BE2C (cell line): ENCODE data around the gene FREM2.

Experiments
- DNase-seq: peaks from one replicate; pipeline ENCODE4 v3.0.0-alpha.2; 2020
- H3K27me3 ChIP-seq: fragments of 250-450 bp; sonication (Bioruptor Pico); 2 replicates; pipeline ENCODE4 v1.5.1; 2020; ENCODE audit warnings: mild to moderate bottlenecking
- H3K36me3 ChIP-seq: fragments of 250-450 bp; sonication (Bioruptor Pico); 2 replicates; pipeline ENCODE4 v1.5.1; 2020; ENCODE audit warnings: mild to moderate bottlenecking
- H3K4me1 ChIP-seq: fragments of 250-450 bp; sonication (Bioruptor Pico); 2 replicates; pipeline ENCODE4 v1.5.1; 2020
- H3K4me3 ChIP-seq: 2 replicates; pipeline ENCODE4 v1.5.1; 2011; ENCODE audit warnings: low read depth, low read length
- H3K9me3 ChIP-seq: fragments of 250-450 bp; sonication (Bioruptor Pico); 2 replicates; pipeline ENCODE4 v1.5.1; 2020
- CTCF ChIP-seq: IDR thresholded peaks from 2 replicates; pipeline ENCODE4 v1.5.1; 2012; ENCODE audit warnings: mild to moderate bottlenecking, low read depth, low read length

FREM2 gene

GRCh38 chr13:38862443-38862842, 175.6 kb downstream of the FREM2 start:
- DNase-seq = no peak
- Histone ChIP-seq H3K4me1 (no peaks in the 10 kb centered on the region), H3K4me3 (no peak overlapping the region), H3K27me3 (peaks cover 4% of the 10 kb centered on the region; the same call in 1 of the 2 replicates), H3K9me3 (no peaks in the 10 kb centered on the region), H3K36me3 (no peaks in the 10 kb centered on the region)
- TF ChIP-seq CTCF = no peak

- no peak for TF ChIP-seq CTCF
- H3K36me3 ChIP-seq = no peaks in the 10 kb centered on the region
- no peak overlapping the region for H3K4me3 ChIP-seq
- peaks cover 4% of the 10 kb centered on the region; the same call in 1 of the 2 replicates for H3K27me3 ChIP-seq
- DNase-seq = no peak
- H3K4me1 ChIP-seq = no peaks in the 10 kb centered on the region
- no peaks in the 10 kb centered on the region for H3K9me3 ChIP-seq
These were observed 176.7 kb downstream of the FREM2 start for GRCh38 chr13:38863536-38863935.

DNA sequence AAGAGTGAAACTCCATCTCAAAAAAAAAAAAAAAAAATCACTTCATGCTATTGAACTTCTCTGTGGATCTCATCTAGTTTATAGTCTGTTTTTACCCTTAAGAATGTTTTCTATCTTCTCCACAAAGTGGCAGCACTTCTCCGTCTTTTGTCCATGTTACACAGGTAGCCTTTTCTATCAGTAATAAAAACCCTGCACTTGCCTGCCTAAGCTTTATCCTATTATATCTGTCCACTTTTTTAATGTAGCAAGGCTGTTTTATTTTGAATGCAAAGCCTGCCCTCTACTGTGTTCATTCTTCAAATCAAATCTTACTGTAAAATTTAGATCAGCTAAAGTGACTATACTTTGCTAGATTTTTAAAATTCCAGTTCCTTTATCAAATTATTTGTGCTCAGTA, 179.8 kb downstream of the FREM2 start:
- Histone ChIP-seq H3K27me3 (peaks cover 7% of the 10 kb centered on the region; the same call in 1 of the 2 replicates), H3K4me1 (no peaks in the 10 kb centered on the region), H3K4me3 (no peak overlapping the region), H3K9me3 (no peaks in the 10 kb centered on the region), H3K36me3 (no peaks in the 10 kb centered on the region)
- no peak for TF ChIP-seq CTCF
- DNase-seq = no peak

DNA sequence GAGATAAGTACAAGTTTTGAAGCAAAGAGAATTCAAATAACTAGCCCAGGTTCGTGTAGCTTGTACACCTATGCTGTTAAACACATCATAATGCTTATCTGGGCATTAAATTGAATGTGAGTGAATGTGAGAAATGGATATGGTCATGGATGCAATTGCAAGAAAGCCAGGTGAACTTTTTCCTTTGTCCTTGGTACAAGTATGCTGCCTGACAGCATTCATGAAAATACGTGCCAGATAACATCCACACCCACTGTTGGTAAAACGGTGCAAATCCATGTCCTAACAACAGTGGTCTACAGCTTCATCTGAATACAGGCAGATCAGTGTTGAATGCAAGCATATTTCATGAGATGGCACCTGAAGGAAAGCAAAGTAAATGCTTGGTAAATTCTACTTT, 181.5 kb downstream of the FREM2 start:
- no peaks in the 10 kb centered on the region for H3K9me3 ChIP-seq
- TF ChIP-seq CTCF = no peak
- H3K36me3 ChIP-seq = no peaks in the 10 kb centered on the region
- no peak for DNase-seq
- H3K27me3 ChIP-seq = peaks cover 4% of the 10 kb centered on the region
- no peak overlapping the region for H3K4me3 ChIP-seq
- no peaks in the 10 kb centered on the region for H3K4me1 ChIP-seq

GRCh38 chr13:38868870-38869269, 182.0 kb downstream of the FREM2 start:
- Histone ChIP-seq H3K4me3 (no peak overlapping the region), H3K36me3 (no peaks in the 10 kb centered on the region), H3K27me3 (peaks cover 7% of the 10 kb centered on the region), H3K9me3 (no peaks in the 10 kb centered on the region), H3K4me1 (no peaks in the 10 kb centered on the region)
- no peak for TF ChIP-seq CTCF
- no peak for DNase-seq

- Histone ChIP-seq H3K9me3 (no peaks in the 10 kb centered on the region), H3K36me3 (no peaks in the 10 kb centered on the region), H3K27me3 (peaks cover 13% of the 10 kb centered on the region), H3K4me3 (no peak overlapping the region), H3K4me1 (no peaks in the 10 kb centered on the region)
- TF ChIP-seq CTCF = no peak
- DNase-seq = no peak
These were observed 184.4 kb downstream of the FREM2 start for GRCh38 chr13:38871275-38871674.
